SK-N-SH (cell line): ENCODE measurements around the gene DCP2. TPM values are rescaled to one million over a fixed set of nuclear protein-coding genes. Genes with fewer than 3 reads are reported as not detected.

Experiments used
- CTCF ChIA-PET: fragments of 300-600, 350-600 bp; formaldehyde crosslinking; extraction: SDS; loops from one replicate; lab custom pipeline; 2021; lab: Yijun Ruan, JAX
- POLR2A ChIA-PET: fragments of 350-600 bp; sonication (Branson Sonifier 250); formaldehyde crosslinking; extraction: SDS; loops from one replicate; lab custom pipeline; 2020; ENCODE audit warnings: antibody characterized with exemption, inconsistent platforms; lab: Yijun Ruan, JAX
- DNase-seq: peaks from one replicate; pipeline ENCODE4 v3.0.0; 2012
- H2AFZ ChIP-seq: fragments of 200-600 bp; sonication (generic); 2 replicates; pipeline ENCODE4 v1.8.1; 2016; ENCODE audit warnings: antibody characterized with exemption, mild to moderate bottlenecking, low read depth
- H3F3A ChIP-seq: fragments of 200-600 bp; sonication (generic); replicated peaks from 2 replicates; pipeline ENCODE3; 2016; ENCODE audit warnings: antibody characterized with exemption, mild to moderate bottlenecking; ENCODE audit not compliant: insufficient read depth
- H3K27ac ChIP-seq, 2 experiments: fragments of 200-500 bp in 1 of 2; fragments of 200-600 bp in 1 of 2; sonication (Bioruptor generic) in 1 of 2; sonication (generic), shearing (Covaris generic) in 1 of 2; 2 replicates each; pipeline versions ENCODE4 v1.5.1 to v1.6.1; 2014 to 2016; ENCODE audit warnings: low read depth in 2 of 2, inconsistent platforms in 1 of 2, low read length in 1 of 2, mild to moderate bottlenecking in 1 of 2, mixed read lengths in 1 of 2
- H3K27me3 ChIP-seq: fragments of 200-600 bp; sonication (generic), shearing (Covaris generic); 2 replicates; pipeline ENCODE4 v1.6.1; 2016; ENCODE audit warnings: mixed run types; ENCODE audit not compliant: insufficient read depth
- H3K36me3 ChIP-seq, 2 experiments: fragments of 200-500 bp in 1 of 2; fragments of 200-600 bp in 1 of 2; sonication (Bioruptor generic) in 1 of 2; sonication (generic) in 1 of 2; replicated peaks in 1 of 2; 2 replicates each; pipeline versions ENCODE3 to v1.5.1; 2014 to 2016; ENCODE audit warnings: low read length in 1 of 2, mild to moderate bottlenecking in 1 of 2; ENCODE audit not compliant: insufficient read depth in 2 of 2, control insufficient read depth in 1 of 2
- H3K4me1 ChIP-seq, 2 experiments: fragments of 200-500 bp in 1 of 2; fragments of 200-600 bp in 1 of 2; sonication (Bioruptor generic) in 1 of 2; sonication (generic), shearing (Covaris generic) in 1 of 2; 2 replicates each; pipeline versions ENCODE4 v1.5.1 to v1.6.1; 2014 to 2016; ENCODE audit warnings: low read depth in 1 of 2, low read length in 1 of 2, mixed run types in 1 of 2; ENCODE audit not compliant: insufficient read depth in 2 of 2, control insufficient read depth in 1 of 2
- H3K4me2 ChIP-seq: fragments of 200-600 bp; sonication (generic), shearing (Covaris generic); 2 replicates; pipeline ENCODE4 v1.6.1; 2017; ENCODE audit warnings: mixed run types
- H3K4me3 ChIP-seq, 2 experiments: fragments of 200-500 bp in 1 of 2; fragments of 200-600 bp in 1 of 2; sonication (Bioruptor generic) in 1 of 2; sonication (generic), shearing (Covaris generic) in 1 of 2; 2 replicates each; pipeline versions ENCODE4 v1.5.1 to v1.8.1; 2014 to 2016; ENCODE audit warnings: low read depth in 2 of 2, inconsistent platforms in 1 of 2, low read length in 1 of 2, mild to moderate bottlenecking in 1 of 2, mixed read lengths in 1 of 2, moderate library complexity in 1 of 2
- H3K79me2 ChIP-seq: fragments of 200-600 bp; sonication (generic); 2 replicates; pipeline ENCODE4 v1.8.1; 2017; ENCODE audit warnings: mild to moderate bottlenecking; ENCODE audit not compliant: insufficient read depth
- H3K9ac ChIP-seq: fragments of 200-600 bp; sonication (generic); 2 replicates; pipeline ENCODE4 v1.6.1; 2017; ENCODE audit warnings: mixed run types
- H3K9me2 ChIP-seq: fragments of 200-600 bp; sonication (generic); 2 replicates; pipeline ENCODE4 v1.6.1; 2017; ENCODE audit warnings: mixed run types
- H3K9me3 ChIP-seq: fragments of 200-600 bp; sonication (generic); 2 replicates; pipeline ENCODE4 v1.6.1; 2017; ENCODE audit warnings: mixed run types, mild to moderate bottlenecking, moderate library complexity
- H4K20me1 ChIP-seq: fragments of 200-600 bp; sonication (generic); 2 replicates; pipeline ENCODE4 v1.6.1; 2017; ENCODE audit warnings: mild to moderate bottlenecking, mixed run types; ENCODE audit not compliant: insufficient read depth
- EP300 ChIP-seq, 2 experiments: IDR thresholded peaks; 2 replicates each; pipeline versions ENCODE4 v1.4.0 to v1.6.1; 2012; ENCODE audit warnings: borderline replicate concordance in 1 of 2, low read depth in 1 of 2, low read length in 1 of 2
- FOSL2 ChIP-seq: IDR thresholded peaks from 2 replicates; pipeline ENCODE4 v1.4.0; 2012; ENCODE audit warnings: low read depth, mild to moderate bottlenecking, moderate library complexity, borderline replicate concordance
- FOXM1 ChIP-seq: IDR thresholded peaks from 2 replicates; pipeline ENCODE4 v1.4.0; 2012; ENCODE audit warnings: low read depth, mild to moderate bottlenecking
- GATA2 ChIP-seq: sonication (generic); formaldehyde crosslinking; IDR thresholded peaks from 2 replicates; pipeline ENCODE4 v1.5.0; 2020; ENCODE audit warnings: mild to moderate bottlenecking, missing genetic modification reagents
- MXI1 ChIP-seq: IDR thresholded peaks from 2 replicates; pipeline ENCODE4 v1.6.1; 2012; ENCODE audit warnings: mild to moderate bottlenecking, low read depth, low read length, improper control_type of control experiment
- NFIC ChIP-seq: IDR thresholded peaks from 2 replicates; pipeline ENCODE4 v1.4.0; 2012; ENCODE audit warnings: borderline replicate concordance
- NRF1 ChIP-seq: IDR thresholded peaks from 2 replicates; pipeline ENCODE4 v1.6.1; 2012; ENCODE audit warnings: low read depth, mild to moderate bottlenecking, low read length
- POLR2AphosphoS5 ChIP-seq: IDR thresholded peaks from 2 replicates; pipeline ENCODE4 v1.6.1; 2012; ENCODE audit warnings: low read depth, low read length
- RAD21 ChIP-seq: IDR thresholded peaks from 2 replicates; pipeline ENCODE4 v1.6.1; 2012; ENCODE audit warnings: mild to moderate bottlenecking, low read length
- RFX5 ChIP-seq: IDR thresholded peaks from 2 replicates; pipeline ENCODE4 v1.6.1; 2012; ENCODE audit warnings: mild to moderate bottlenecking, improper control_type of control experiment, low read length
- RXRA ChIP-seq: IDR thresholded peaks from 2 replicates; pipeline ENCODE4 v1.4.0; 2012; ENCODE audit warnings: low read depth, mild to moderate bottlenecking, borderline replicate concordance
- TEAD4 ChIP-seq: IDR thresholded peaks from 2 replicates; pipeline ENCODE4 v1.4.0; 2012; ENCODE audit warnings: mild to moderate bottlenecking, borderline replicate concordance; ENCODE audit not compliant: insufficient read depth
- YY1 ChIP-seq: IDR thresholded peaks from 2 replicates; pipeline ENCODE4 v1.4.0; 2012; ENCODE audit warnings: low read depth, mild to moderate bottlenecking
- WGBS: methylation state at CpG from one replicate; pipeline ENCODE4 v1.1.6; 2017; ENCODE audit warnings: low lambda C conversion rate; 5-methylcytosine and 5-hydroxymethylcytosine counted together
- polyA plus RNA-seq, 3 experiments: library from polyadenylated mRNA; depleted of rRNA; stranded (reverse); fragments of >200 nt; gene quantifications; 2 replicates each; pipeline ENCODE4 v1.2.3, GENCODE V29; 2012
- TF ChIP-seq, protein P1 (sequence below): IDR thresholded peaks from 2 replicates; pipeline ENCODE4 v1.4.0; 2012; ENCODE audit warnings: low read depth, borderline replicate concordance
- TF ChIP-seq, protein P2 (sequence below): IDR thresholded peaks from 2 replicates; pipeline ENCODE4 v1.6.1; 2012; ENCODE audit warnings: mild to moderate bottlenecking, low read depth, low read length, moderate library complexity
- TF ChIP-seq, protein P3 (sequence below): fragments of 150-350 bp; IDR thresholded peaks from 2 replicates; pipeline ENCODE4 v1.6.1; 2017; ENCODE audit warnings: antibody characterized with exemption, low read length, low read depth, borderline replicate concordance
- TF ChIP-seq, protein P4 (sequence below): IDR thresholded peaks from 2 replicates; pipeline ENCODE4 v1.4.0; 2012; ENCODE audit warnings: low read depth, borderline replicate concordance
- TF ChIP-seq, protein P5 (sequence below): IDR thresholded peaks from 2 replicates; pipeline ENCODE4 v1.4.0; 2012; ENCODE audit warnings: low read depth
- TF ChIP-seq, protein P6 (sequence below): fragments of 200-600 bp; sonication (generic); IDR thresholded peaks from 2 replicates; pipeline ENCODE4 v1.6.1; 2017; ENCODE audit warnings: antibody characterized with exemption, mild to moderate bottlenecking, moderate library complexity

Gene DCP2
- polyA plus RNA-seq, 1 of the 3 experiments (the other 2 are of a cell fraction) = 6.0 TPM

DNA sequence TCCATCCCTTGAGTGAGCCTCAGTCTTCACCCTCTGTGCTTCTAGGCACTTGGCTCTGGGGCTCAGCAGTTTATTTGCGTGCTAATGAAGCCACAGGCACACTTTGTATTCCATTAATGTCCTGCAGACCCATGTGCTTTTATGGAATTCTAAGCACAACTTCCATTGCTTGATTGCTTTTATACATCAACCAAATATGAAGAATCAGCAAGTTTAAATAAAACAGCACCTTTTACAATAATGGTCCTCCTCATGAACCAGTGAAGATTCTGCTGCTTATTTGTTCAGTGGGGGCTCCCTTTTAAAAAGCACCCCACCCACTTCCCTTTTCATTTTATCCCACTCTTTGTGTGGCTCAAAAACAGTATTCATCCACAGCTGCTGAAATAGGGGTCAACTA, 60.2 kb downstream of the DCP2 start:
- Histone ChIP-seq H3K4me3 (no peak overlapping the region), H3F3A (no peaks in the 10 kb centered on the region), H3K4me2 (no peak overlapping the region), H3K27me3 (no peaks in the 10 kb centered on the region), H4K20me1 (no peaks in the 10 kb centered on the region), H3K79me2 (no peaks in the 10 kb centered on the region), H3K27ac (no peak overlapping the region), H3K9me3 (no peaks in the 10 kb centered on the region), H3K4me1 (peaks cover 0 to 3% of the 10 kb centered on the region in 2 experiments; a peak in 1 of 4 replicates), H3K36me3 (no peaks in the 10 kb centered on the region), H3K9me2 (no peaks in the 10 kb centered on the region)
- 100% methylated on average over 1 of the region's 1 CpG for WGBS
- ChIA-PET POLR2A (no interaction called here), CTCF (interaction anchor here (0.6 to 1.0 kb wide), 2 partner anchors 322 to 568 kb away, joined by 3 read pairs; no protein-coding TSS in a partner anchor)
- no peak for DNase-seq
- TF ChIP-seq, protein P1, sequence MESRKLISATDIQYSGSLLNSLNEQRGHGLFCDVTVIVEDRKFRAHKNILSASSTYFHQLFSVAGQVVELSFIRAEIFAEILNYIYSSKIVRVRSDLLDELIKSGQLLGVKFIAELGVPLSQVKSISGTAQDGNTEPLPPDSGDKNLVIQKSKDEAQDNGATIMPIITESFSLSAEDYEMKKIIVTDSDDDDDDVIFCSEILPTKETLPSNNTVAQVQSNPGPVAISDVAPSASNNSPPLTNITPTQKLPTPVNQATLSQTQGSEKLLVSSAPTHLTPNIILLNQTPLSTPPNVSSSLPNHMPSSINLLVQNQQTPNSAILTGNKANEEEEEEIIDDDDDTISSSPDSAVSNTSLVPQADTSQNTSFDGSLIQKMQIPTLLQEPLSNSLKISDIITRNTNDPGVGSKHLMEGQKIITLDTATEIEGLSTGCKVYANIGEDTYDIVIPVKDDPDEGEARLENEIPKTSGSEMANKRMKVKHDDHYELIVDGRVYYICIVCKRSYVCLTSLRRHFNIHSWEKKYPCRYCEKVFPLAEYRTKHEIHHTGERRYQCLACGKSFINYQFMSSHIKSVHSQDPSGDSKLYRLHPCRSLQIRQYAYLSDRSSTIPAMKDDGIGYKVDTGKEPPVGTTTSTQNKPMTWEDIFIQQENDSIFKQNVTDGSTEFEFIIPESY = no peak
- TF ChIP-seq YY1 = no peak
- no peak for TF ChIP-seq FOXM1
- TF ChIP-seq, protein P2, sequence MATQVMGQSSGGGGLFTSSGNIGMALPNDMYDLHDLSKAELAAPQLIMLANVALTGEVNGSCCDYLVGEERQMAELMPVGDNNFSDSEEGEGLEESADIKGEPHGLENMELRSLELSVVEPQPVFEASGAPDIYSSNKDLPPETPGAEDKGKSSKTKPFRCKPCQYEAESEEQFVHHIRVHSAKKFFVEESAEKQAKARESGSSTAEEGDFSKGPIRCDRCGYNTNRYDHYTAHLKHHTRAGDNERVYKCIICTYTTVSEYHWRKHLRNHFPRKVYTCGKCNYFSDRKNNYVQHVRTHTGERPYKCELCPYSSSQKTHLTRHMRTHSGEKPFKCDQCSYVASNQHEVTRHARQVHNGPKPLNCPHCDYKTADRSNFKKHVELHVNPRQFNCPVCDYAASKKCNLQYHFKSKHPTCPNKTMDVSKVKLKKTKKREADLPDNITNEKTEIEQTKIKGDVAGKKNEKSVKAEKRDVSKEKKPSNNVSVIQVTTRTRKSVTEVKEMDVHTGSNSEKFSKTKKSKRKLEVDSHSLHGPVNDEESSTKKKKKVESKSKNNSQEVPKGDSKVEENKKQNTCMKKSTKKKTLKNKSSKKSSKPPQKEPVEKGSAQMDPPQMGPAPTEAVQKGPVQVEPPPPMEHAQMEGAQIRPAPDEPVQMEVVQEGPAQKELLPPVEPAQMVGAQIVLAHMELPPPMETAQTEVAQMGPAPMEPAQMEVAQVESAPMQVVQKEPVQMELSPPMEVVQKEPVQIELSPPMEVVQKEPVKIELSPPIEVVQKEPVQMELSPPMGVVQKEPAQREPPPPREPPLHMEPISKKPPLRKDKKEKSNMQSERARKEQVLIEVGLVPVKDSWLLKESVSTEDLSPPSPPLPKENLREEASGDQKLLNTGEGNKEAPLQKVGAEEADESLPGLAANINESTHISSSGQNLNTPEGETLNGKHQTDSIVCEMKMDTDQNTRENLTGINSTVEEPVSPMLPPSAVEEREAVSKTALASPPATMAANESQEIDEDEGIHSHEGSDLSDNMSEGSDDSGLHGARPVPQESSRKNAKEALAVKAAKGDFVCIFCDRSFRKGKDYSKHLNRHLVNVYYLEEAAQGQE = no peak
- no peak for TF ChIP-seq RFX5
- no peak for TF ChIP-seq NFIC
- no peak for TF ChIP-seq RAD21
- no peak for TF ChIP-seq RXRA
- TF ChIP-seq NRF1 = no peak
- no peak for TF ChIP-seq TEAD4
- TF ChIP-seq, protein P3, sequence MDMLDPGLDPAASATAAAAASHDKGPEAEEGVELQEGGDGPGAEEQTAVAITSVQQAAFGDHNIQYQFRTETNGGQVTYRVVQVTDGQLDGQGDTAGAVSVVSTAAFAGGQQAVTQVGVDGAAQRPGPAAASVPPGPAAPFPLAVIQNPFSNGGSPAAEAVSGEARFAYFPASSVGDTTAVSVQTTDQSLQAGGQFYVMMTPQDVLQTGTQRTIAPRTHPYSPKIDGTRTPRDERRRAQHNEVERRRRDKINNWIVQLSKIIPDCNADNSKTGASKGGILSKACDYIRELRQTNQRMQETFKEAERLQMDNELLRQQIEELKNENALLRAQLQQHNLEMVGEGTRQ = no peak
- TF ChIP-seq, all 33 proteins: peak for 0
- H3K9ac ChIP-seq = no peak overlapping the region
- no peak overlapping the region for H2AFZ ChIP-seq

DNA sequence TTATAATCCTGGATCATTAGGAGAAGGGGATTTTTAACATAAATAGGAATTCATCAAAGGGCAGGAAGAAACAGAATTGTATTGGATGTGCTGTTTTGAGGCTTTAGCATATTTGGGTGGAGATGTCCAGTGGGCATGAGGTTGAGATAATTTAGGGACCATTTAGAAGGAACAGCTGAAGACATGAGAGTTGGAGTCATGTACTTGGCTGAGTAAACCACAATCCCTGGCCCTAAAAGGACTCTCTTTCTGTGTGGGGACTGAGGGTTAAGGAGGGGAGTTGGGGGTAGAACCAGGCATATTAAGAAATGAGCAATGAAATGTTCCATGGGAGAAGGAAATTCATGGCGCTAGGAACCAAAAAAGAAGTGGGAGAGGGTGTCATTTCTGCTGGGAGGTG, 61.5 kb downstream of the DCP2 start:
- Histone ChIP-seq H3K9me3 (no peaks in the 10 kb centered on the region), H3F3A (no peaks in the 10 kb centered on the region), H3K9ac (no peak overlapping the region), H2AFZ (no peak overlapping the region), H3K4me2 (no peak overlapping the region), H3K4me1 (peaks cover 0 to 4% of the 10 kb centered on the region in 2 experiments; a peak in 1 of 4 replicates), H4K20me1 (no peaks in the 10 kb centered on the region), H3K36me3 (no peaks in the 10 kb centered on the region), H3K4me3 (no peak overlapping the region), H3K79me2 (no peaks in the 10 kb centered on the region), H3K9me2 (no peaks in the 10 kb centered on the region), H3K27me3 (no peaks in the 10 kb centered on the region), H3K27ac (no peak overlapping the region)
- CTCF ChIA-PET = no interaction called here
- no peak for DNase-seq
- 85% methylated on average over 1 of the region's 1 CpG for WGBS
- POLR2A ChIA-PET = no interaction called here
- no peak for TF ChIP-seq EP300 (IDR thresholded peaks at IDR 0.05; ENCODE audit: borderline replicate concordance in 1 of 2, low read depth in 1 of 2, low read length in 1 of 2)
- no peak for TF ChIP-seq FOSL2
- TF ChIP-seq, protein P4, sequence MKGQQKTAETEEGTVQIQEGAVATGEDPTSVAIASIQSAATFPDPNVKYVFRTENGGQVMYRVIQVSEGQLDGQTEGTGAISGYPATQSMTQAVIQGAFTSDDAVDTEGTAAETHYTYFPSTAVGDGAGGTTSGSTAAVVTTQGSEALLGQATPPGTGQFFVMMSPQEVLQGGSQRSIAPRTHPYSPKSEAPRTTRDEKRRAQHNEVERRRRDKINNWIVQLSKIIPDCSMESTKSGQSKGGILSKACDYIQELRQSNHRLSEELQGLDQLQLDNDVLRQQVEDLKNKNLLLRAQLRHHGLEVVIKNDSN = no peak
- TF ChIP-seq, protein P5, sequence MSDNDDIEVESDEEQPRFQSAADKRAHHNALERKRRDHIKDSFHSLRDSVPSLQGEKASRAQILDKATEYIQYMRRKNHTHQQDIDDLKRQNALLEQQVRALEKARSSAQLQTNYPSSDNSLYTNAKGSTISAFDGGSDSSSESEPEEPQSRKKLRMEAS = no peak
- no peak for TF ChIP-seq GATA2 (CRISPR knock-in tag)
- TF ChIP-seq, protein P6, sequence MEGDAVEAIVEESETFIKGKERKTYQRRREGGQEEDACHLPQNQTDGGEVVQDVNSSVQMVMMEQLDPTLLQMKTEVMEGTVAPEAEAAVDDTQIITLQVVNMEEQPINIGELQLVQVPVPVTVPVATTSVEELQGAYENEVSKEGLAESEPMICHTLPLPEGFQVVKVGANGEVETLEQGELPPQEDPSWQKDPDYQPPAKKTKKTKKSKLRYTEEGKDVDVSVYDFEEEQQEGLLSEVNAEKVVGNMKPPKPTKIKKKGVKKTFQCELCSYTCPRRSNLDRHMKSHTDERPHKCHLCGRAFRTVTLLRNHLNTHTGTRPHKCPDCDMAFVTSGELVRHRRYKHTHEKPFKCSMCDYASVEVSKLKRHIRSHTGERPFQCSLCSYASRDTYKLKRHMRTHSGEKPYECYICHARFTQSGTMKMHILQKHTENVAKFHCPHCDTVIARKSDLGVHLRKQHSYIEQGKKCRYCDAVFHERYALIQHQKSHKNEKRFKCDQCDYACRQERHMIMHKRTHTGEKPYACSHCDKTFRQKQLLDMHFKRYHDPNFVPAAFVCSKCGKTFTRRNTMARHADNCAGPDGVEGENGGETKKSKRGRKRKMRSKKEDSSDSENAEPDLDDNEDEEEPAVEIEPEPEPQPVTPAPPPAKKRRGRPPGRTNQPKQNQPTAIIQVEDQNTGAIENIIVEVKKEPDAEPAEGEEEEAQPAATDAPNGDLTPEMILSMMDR = no peak
- TF ChIP-seq RAD21 = no peak
- no peak for TF ChIP-seq POLR2AphosphoS5
- TF ChIP-seq MXI1 = no peak
- TF ChIP-seq TEAD4 = no peak
